22Rv1 (cell line): ENCODE data around the gene KDM4B.

Experiments used
- ZFX ChIP-seq: fragments of 450-650 bp; IDR thresholded peaks from 2 replicates; pipeline ENCODE4 v1.6.1; 2017; ENCODE audit warnings: antibody characterized with exemption, borderline replicate concordance
- TF ChIP-seq, protein P1 (sequence below): fragments of 450-650 bp; IDR thresholded peaks from 2 replicates; pipeline ENCODE4 v1.5.1; 2017; ENCODE audit warnings: mild to moderate bottlenecking

DNA sequence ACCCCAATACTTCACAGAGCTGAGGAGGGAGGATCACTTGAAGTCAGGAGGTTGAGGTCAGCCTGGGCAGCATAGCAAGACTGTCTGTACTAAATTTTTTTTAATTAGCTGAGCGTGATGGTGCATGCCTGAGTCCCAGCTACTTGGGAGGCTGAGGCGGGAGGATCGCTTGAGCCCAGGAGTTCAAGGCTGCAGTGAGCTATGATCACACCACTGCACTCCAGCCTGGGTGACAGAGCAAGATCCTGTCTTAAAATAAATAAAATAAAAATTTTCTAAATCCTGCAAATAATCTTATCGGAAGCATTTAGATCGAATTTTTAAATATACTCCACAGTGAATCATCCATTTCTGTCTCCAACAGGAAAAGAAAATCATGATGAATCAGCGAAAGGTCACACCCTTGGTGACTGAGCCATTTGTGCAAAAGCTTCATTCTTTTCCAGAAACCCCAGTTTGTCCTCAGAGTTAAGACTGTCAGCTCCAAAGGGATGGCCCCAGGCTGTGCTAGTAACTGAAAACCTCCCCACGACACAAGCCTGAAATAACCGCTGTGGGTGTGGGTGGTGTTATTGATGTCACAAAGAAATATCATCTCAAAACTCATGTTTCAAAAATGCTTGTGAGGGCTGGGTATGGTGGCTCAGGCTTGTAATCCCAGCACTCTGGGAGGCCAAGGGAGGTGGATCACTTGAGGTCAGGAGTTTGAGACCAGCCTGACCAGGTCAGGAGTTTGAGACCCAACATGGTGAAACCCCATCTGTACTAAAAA, 204.1 kb downstream of the KDM4B start:
- TF ChIP-seq, protein P1, sequence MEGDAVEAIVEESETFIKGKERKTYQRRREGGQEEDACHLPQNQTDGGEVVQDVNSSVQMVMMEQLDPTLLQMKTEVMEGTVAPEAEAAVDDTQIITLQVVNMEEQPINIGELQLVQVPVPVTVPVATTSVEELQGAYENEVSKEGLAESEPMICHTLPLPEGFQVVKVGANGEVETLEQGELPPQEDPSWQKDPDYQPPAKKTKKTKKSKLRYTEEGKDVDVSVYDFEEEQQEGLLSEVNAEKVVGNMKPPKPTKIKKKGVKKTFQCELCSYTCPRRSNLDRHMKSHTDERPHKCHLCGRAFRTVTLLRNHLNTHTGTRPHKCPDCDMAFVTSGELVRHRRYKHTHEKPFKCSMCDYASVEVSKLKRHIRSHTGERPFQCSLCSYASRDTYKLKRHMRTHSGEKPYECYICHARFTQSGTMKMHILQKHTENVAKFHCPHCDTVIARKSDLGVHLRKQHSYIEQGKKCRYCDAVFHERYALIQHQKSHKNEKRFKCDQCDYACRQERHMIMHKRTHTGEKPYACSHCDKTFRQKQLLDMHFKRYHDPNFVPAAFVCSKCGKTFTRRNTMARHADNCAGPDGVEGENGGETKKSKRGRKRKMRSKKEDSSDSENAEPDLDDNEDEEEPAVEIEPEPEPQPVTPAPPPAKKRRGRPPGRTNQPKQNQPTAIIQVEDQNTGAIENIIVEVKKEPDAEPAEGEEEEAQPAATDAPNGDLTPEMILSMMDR: no peak
- no peak for TF ChIP-seq ZFX
